GM21515 (cell line): ENCODE data around the gene SETD5.

ENCODE experiments used
- ATAC-seq: cut with Tn5 transposase; IDR thresholded peaks from one replicate; pipeline ENCODE4 v1.9.1; 2021; ENCODE audit not compliant: unreplicated experiment

Gene SETD5

DNA sequence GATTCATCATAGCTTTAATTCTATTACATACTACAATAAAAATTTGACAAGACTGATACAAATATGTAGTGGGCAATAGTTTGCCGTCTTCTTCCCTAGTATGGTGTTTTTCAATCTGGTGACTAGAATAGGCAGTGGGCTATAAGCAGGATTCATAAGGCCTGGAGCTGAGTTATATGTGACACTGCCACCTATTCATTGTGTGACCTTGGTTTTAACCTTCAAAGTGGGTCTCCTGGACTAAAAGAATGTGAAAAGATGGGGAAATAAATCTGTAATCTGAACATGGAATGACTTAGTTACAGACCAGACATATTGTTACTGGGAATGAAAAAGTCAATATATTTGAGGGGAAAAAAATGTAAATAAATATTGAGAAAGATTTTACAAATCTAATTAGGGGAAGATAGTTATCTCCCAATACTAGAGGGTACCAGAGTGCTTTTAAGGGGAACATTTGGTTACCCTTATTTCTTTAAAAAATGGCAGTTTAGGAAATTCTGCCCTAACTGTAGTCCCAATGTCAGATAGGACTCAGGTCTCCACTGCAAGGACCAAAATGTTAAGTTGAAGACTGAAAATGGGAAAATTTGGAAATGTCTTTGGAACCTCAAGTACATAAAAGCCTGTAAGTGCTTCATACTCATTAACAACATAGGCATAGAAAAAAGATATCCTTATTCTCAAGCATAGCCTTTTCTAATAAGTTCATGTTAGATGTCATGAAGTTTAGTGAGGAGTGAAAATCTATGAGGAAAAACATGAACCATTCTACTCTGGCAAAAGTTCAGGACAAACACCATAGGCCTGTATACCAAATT is 10.7 kb upstream of the SETD5 start:
- ATAC-seq, result no peak

DNA sequence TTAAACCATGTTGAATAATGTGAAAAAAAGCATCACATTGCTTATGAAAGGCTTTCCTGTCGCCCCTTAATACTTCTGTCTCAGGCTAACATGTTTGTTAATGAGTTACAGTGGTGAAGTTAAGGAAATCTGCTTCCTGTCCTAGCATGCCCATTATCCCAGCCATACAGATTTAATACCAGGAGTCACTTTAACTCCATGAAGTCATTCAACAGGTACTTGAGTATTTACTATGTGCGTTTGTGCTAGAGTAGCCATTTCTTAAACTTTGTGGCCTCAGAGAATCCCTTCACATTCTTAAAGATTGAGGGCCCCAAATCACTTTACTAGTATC is 10.1 kb upstream of the SETD5 start:
- ATAC-seq, result no peak

GRCh38 chr3:9388142-9388541 is 9.3 kb upstream of the SETD5 start:
- ATAC-seq, result no peak

GRCh38 chr3:9388562-9389272 is 8.7 kb upstream of the SETD5 start:
- ATAC-seq, result no peak

- ATAC-seq, result no peak
Measured at GRCh38 chr3:9390265-9390888, 7.0 kb upstream of the SETD5 start.

DNA sequence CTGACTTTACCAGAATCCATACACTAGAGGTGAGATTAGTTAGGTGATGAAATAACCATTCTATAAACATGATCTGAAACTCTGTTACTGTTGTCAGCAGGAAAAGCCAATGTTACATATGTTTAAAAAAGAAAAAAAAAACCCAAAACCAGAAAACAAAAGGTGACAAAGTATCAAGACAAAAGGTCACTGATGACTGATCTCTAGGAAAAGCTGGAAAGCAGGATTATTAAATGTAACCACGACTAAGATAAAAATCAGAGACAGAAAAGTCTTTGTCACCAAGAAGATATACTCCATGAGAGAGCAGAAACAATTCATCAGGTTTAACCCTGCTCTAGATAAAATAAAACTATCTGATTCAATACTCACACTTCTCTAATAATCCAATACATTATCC is 5.4 kb upstream of the SETD5 start:
- no peak for ATAC-seq

DNA sequence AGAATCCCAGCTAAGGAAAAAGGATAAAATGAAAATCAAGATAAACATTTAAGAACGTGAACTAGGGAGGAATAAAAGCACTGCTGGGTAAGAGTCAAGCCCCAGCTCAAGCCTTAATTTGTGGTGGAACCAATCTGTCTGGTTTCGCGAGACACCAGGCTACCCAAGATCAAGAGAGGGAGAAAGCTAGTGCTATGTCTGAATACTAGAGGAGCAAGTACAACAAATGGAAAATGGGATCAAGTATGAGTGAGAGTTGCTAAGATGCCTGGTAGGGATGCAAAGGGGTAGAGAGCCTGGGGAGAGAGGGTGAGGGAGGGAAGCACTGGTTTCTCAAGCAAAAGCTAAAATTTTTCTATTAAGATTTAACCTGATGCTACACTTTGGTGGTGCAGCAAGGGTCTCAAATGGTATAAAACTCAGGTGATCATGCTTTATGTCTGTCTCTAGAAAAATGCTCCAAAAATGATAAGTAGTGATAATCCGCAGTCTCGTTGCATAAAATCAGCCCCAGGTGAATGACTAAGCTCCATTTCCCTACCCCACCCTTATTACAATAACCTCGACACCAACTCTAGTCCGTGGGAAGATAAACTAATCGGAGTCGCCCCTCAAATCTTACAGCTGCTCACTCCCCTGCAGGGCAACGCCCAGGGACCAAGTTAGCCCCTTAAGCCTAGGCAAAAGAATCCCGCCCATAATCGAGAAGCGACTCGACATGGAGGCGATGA is 1.7 kb upstream of the SETD5 start:
- ATAC-seq, result no peak

GRCh38 chr3:9396301-9396631 is 1.1 kb upstream of the SETD5 start:
- ATAC-seq, result peak; percentile 26

GRCh38 chr3:9396632-9397331 is 633 bp upstream of the SETD5 start:
- ATAC-seq, result peak; percentile 71

- ATAC-seq, result no peak
Measured at GRCh38 chr3:9397906-9398699, 688 bp downstream of the SETD5 start.

- ATAC-seq, result no peak
Measured at GRCh38 chr3:9398700-9399336, 1.4 kb downstream of the SETD5 start.

GRCh38 chr3:9399337-9399703 is 1.9 kb downstream of the SETD5 start:
- ATAC-seq, result no peak

GRCh38 chr3:9399746-9400145 is 2.3 kb downstream of the SETD5 start:
- ATAC-seq, result no peak

DNA sequence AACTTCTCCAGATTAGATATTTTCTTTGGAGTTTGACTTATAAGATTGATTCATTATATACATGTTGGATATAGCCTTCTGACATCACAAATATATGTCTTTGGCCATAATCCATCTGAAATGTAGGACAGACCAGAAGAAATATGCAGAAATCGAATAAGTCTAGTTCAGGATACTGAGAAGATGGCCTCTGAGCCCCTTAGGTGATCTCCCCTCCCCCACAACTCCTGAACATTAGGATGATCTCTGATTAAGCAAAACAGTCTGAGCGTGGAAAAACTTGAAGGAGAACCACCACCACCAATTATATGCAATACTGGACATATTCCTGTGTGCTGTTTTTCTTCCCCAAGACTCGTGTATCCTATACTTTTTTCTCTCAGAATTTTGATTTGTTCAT is 3.2 kb downstream of the SETD5 start:
- no peak for ATAC-seq

GRCh38 chr3:9401986-9402385 is 4.6 kb downstream of the SETD5 start:
- no peak for ATAC-seq

GRCh38 chr3:9402410-9403228 is 5.2 kb downstream of the SETD5 start:
- no peak for ATAC-seq

- no peak for ATAC-seq
Measured at GRCh38 chr3:9403463-9403862, 6.0 kb downstream of the SETD5 start.

DNA sequence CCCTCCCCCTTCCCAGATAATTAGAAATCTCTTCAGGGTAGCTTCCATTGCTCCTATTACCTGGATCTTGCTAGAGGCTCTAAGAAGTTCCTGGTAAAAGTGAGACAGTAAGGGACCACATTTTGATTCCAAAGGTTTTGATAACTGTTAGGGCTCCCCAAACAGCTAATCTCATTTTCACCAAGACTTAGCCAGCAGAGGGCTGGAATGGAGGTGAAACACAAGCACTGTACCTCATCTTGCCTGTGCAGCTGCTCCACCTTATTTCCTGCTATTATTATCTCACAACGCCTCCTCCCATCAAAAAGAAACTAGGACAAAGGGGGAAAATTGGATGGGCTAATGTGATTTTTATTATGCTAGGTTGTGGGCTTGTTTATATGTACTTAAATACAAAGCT is 7.3 kb downstream of the SETD5 start:
- no peak for ATAC-seq

GRCh38 chr3:9405756-9406155 is 8.3 kb downstream of the SETD5 start:
- ATAC-seq, result no peak
